HG02759 (cell line): Measurements from ENCODE around the gene APOA4.

ENCODE experiments used
- ATAC-seq: cut with Tn5 transposase; IDR thresholded peaks from one replicate; pipeline ENCODE4 v1.9.1; 2021; ENCODE audit warnings: mild to moderate bottlenecking, moderate library complexity; ENCODE audit not compliant: unreplicated experiment

Gene APOA4

DNA sequence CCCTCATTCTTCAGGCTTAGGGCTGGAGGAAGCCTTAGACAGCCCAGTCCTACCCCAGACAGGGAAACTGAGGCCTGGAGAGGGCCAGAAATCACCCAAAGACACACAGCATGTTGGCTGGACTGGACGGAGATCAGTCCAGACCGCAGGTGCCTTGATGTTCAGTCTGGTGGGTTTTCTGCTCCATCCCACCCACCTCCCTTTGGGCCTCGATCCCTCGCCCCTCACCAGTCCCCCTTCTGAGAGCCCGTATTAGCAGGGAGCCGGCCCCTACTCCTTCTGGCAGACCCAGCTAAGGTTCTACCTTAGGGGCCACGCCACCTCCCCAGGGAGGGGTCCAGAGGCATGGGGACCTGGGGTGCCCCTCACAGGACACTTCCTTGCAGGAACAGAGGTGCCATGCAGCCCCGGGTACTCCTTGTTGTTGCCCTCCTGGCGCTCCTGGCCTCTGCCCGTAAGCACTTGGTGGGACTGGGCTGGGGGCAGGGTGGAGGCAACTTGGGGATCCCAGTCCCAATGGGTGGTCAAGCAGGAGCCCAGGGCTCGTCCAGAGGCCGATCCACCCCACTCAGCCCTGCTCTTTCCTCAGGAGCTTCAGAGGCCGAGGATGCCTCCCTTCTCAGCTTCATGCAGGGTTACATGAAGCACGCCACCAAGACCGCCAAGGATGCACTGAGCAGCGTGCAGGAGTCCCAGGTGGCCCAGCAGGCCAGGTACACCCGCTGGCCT lies 7.2 kb upstream of the APOA4 start:
- ATAC-seq, result no peak

DNA sequence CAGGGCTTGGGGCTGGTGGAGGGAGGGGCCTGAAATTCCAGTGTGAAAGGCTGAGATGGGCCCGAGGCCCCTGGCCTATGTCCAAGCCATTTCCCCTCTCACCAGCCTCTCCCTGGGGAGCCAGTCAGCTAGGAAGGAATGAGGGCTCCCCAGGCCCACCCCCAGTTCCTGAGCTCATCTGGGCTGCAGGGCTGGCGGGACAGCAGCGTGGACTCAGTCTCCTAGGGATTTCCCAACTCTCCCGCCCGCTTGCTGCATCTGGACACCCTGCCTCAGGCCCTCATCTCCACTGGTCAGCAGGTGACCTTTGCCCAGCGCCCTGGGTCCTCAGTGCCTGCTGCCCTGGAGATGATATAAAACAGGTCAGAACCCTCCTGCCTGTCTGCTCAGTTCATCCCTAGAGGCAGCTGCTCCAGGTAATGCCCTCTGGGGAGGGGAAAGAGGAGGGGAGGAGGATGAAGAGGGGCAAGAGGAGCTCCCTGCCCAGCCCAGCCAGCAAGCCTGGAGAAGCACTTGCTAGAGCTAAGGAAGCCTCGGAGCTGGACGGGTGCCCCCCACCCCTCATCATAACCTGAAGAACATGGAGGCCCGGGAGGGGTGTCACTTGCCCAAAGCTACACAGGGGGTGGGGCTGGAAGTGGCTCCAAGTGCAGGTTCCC lies 6.5 kb upstream of the APOA4 start, which contains the start of gene APOC3:
APOC3 (plus strand) TSS at position 383 of the 659 bp plus-strand sequence. CDS start 676 bp downstream, outside the sequence.
- no peak for ATAC-seq

DNA sequence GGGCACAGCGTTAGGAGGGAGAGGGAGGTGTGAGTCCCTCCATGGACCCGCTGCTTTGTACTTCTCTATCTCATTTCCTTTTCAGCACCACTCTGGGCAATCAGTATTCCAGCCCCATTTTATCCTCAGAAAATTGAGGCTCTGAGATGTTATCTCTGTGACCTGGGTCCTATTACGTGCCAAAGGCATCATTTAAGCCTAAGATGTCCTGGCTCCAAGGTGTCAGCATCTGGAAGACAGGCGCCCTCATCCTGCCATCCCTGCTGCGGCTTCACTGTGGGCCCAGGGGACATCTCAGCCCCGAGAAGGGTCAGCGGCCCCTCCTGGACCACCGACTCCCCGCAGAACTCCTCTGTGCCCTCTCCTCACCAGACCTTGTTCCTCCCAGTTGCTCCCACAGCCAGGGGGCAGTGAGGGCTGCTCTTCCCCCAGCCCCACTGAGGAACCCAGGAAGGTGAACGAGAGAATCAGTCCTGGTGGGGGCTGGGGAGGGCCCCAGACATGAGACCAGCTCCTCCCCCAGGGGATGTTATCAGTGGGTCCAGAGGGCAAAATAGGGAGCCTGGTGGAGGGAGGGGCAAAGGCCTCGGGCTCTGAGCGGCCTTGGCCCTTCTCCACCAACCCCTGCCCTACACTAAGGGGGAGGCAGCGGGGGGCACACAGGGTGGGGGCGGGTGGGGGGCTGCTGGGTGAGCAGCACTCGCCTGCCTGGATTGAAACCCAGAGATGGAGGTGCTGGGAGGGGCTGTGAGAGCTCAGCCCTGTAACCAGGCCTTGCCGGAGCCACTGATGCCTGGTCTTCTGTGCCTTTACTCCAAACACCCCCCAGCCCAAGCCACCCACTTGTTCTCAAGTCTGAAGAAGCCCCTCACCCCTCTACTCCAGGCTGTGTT lies 5.8 kb upstream of the APOA4 start:
- ATAC-seq, result no peak

DNA sequence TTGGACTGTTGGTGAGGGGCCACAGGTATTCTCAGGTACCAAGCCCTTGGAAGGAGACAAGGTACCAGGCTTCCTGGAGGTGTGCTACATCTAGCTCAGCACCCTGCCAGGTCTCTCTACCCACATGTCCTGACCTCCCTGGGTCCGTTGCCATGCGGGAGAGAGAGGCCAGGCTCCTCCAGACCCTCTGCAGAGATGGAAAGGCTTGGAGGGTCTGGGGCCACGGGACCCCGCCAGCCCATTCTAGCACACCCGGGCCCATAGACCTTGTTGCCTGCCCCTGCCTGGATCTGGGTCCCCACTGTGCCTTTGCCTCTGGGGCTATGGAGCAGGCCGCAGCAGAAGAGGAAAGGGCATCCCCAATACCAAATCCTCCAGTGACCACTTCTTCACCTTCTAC lies 4.4 kb upstream of the APOA4 start:
- no peak for ATAC-seq

DNA sequence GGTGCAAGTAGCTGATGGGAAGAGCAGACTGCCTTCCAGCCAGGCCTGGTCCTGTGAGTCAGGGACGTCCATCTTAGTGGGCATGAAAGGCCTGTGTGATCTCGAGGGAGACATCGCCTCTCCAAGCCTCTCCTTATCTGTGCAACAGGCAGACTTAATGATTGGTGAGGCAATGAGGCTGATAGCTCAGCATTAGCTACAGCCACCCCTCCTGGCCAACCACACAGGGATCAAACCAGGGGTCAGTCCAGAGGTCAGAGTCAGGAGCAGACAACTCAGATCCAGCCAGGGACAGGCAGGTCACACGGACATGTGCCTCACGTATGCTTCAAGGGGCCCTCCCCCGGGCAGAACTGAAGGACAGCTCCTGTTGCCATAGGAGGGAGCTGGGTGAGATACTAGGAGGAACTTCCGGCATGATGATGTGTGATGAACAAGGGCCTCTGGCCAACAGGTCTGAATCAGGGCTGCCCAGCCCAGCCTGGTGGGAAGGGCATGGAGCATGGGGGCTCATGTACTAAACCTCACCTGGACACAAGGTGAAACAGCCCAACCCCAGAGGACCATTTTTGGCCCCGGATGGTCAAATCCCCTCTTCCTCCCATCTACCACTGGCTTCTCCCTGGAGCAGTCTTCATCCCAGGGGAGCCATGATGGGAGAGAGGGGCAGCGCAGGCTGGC lies 3.8 kb upstream of the APOA4 start:
- ATAC-seq, result no peak

DNA sequence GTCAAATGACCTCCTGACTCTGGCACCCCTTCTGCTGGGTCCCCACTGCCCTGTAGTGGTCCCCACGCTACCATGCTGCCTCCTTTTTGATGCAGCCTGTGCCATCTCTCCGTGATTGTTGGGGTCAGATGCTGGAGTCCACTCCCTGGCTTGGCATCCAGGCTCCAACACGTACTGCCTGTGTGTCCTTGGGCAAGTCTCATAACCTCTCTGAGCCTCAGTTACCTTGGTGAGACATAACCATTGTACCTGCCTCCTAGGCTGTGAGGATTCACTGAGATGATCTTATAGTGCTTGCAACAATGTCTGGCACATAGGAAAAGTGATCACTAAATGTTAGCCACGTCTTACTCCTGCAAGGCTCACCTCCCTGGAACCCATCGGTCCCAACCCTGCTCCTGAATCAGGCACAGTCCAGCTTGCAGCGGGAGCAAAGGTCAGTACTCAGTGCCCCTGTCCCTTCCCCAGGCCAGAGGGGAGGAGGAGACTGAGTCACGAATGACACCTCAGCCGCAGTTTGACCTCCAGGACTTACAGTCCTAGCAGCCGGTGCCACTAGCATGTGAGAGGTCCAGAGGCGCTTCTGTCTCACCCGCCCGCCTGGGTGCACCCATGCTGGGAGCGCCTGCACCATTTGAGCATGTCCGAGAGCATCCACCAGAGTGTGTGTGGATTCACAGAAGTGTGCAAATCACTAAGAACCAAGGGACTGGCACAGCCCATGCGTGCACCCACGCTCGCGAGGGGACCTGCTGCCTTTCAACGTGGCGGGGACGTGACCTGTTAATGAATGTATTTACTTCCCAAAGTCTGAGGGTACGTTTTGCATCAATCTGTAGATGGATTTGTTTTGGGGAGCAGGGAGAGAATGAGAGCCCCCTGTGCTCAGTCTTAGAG lies 3.0 kb upstream of the APOA4 start:
- ATAC-seq, result no peak

GRCh38 chr11:116825434-116825833 lies 2.3 kb upstream of the APOA4 start:
- no peak for ATAC-seq

GRCh38 chr11:116822575-116822974 lies 529 bp downstream of the APOA4 start:
- ATAC-seq, result no peak

- ATAC-seq, result no peak
These were observed 1.8 kb downstream of the APOA4 start for GRCh38 chr11:116821050-116821918.

GRCh38 chr11:116819049-116819448 lies 4.1 kb downstream of the APOA4 start:
- ATAC-seq, result no peak

DNA sequence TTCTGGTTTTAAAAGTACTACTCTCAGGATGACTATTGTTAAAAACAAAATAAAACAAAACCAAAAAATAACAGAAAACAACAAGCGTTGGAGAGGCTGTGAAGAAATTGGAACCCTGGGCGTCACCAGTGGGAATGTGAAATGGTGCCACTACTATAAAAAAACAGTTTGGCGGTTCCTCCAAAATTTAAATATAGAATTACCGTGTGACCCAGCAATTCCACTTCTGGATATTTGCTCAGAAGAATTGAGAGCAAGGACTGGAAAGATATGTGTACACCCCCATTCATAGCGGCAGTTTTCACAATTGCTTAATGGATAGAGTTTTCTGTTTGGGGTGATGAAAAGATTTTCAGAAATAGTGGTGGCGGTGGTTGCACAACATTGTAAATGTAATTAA lies 8.6 kb downstream of the APOA4 start:
- ATAC-seq, result no peak

- no peak for ATAC-seq
These were observed 9.2 kb downstream of the APOA4 start for GRCh38 chr11:116813781-116814471.

DNA sequence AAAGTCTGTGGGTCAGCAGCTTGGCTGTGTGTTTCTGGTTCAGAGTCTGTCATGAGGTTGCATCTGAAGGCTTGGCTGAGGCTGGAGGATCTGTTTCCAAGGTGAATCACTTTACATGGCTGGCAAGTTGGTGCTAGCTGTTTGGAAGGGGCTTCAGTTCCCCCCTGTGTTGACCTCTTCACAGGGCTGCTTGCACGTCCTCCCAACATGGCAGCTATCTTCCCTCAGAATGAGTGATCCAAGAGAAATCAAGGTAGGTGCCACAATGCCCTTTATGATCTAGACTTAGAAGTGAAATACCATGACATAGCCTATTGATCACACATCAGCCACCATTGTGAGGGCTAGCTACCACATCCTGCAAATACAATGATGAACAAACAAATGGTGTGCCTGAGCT lies 9.9 kb downstream of the APOA4 start:
- ATAC-seq, result no peak

DNA sequence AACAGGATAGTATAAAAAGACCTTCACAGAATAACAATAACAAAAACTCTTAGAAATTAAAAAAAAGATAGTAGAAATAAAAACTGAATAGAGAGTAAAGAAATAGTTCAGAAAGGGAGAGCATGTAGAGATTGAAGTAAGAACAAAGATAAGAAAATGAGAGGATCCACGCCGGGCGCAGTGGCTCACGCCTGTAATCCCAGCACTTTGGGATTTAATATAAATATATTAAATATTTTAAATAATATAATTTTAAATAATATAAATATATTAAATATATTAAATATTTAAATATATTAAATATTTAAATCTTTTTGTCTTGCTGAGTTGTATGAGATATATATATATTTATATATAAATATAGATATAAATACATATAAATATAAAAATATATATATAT lies 11.0 kb downstream of the APOA4 start:
- no peak for ATAC-seq

DNA sequence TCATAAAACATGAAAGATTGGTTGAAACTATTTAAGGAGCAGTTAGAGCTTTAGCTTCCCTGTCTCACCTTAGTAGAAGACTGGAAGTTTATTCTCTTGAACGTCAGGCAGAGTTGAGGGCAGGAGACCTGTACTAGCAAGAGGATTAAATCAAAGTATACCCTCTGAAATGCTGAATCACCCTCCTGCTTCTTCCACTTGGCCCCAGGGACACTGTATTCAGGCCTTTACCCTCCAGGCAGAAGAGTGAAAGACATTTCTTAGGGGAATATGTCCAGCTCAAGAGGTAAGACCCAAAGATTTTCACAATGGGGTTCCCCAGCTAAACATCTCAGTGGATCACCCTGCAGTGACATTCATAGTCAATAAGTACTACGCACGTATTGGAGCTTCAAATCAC lies 11.9 kb downstream of the APOA4 start:
- no peak for ATAC-seq

- ATAC-seq, result no peak
These were observed 14.6 kb downstream of the APOA4 start for GRCh38 chr11:116808262-116809175.

- ATAC-seq, result no peak
These were observed 15.4 kb downstream of the APOA4 start for GRCh38 chr11:116807601-116808261.
